Upper lobe of left lung (tissue), 6 donors: ENCODE results near the gene GET3. TPM values are rescaled to one million over a fixed set of nuclear protein-coding genes. Genes with fewer than 3 reads are reported as not detected.

ENCODE experiments used
- ATAC-seq, 2 donors: fragments of 200-7000 bp; cut with Tn5 transposase; one replicate each; pipeline ENCODE4 v1.9.1; 2022; ENCODE audit warnings: mild to moderate bottlenecking in 2 of 2, moderate library complexity in 2 of 2; ENCODE audit not compliant: low FRiP score in 2 of 2
- DNase-seq, 2 donors: peaks; one replicate each; pipeline ENCODE4 v3.0.0-alpha.2; 2019 to 2020
- H3K27ac ChIP-seq, 4 donors: fragments of 200-600 bp; sonication (generic); one replicate each; pipeline ENCODE4 v1.5.1; 2016 to 2019
- H3K27me3 ChIP-seq, 4 donors: fragments of 200-600 bp; sonication (generic); one replicate each; pipeline ENCODE4 v1.5.1; 2017 to 2019
- H3K36me3 ChIP-seq, 4 donors: fragments of 200-600 bp; sonication (generic); one replicate each; pipeline ENCODE4 v1.5.1; 2016 to 2019
- H3K4me1 ChIP-seq, 4 donors: fragments of 200-600 bp; sonication (generic); one replicate each; pipeline ENCODE4 v1.5.1; 2018 to 2019
- H3K4me3 ChIP-seq, 4 donors: fragments of 200-600 bp; sonication (generic); one replicate each; pipeline ENCODE4 v1.5.1; 2017 to 2019; ENCODE audit warnings: mild to moderate bottlenecking in 2 of 4, moderate library complexity in 1 of 4
- H3K9me3 ChIP-seq, 4 donors: fragments of 200-600 bp; sonication (generic); one replicate each; pipeline ENCODE4 v1.5.1; 2018 to 2019
- EP300 ChIP-seq, 4 donors: sonication (generic); formaldehyde crosslinking; IDR thresholded peaks; one replicate each; pipeline ENCODE4 v1.5.1; 2017; ENCODE audit warnings: antibody characterized with exemption in 4 of 4, control low read depth in 2 of 4
- POLR2A ChIP-seq, 4 donors: fragments of 450-650 bp; IDR thresholded peaks; one replicate each; pipeline ENCODE4 v1.5.1; 2016 to 2017; ENCODE audit warnings: antibody characterized with exemption in 4 of 4, mild to moderate bottlenecking in 2 of 4
- POLR2AphosphoS5 ChIP-seq, 2 donors: sonication (generic); formaldehyde crosslinking; IDR thresholded peaks; one replicate each; pipeline ENCODE4 v1.5.1; 2017; ENCODE audit warnings: antibody characterized with exemption in 2 of 2
- WGBS, 2 donors: methylation state at CpG; one replicate each; pipeline ENCODE4 v1.1.5; 2017 to 2018; 5-methylcytosine and 5-hydroxymethylcytosine counted together
- total RNA-seq, 6 donors: library from RNA; depleted of rRNA in 4 of 6; stranded (reverse); fragments of >200 nt in 4 of 6; gene quantifications; one replicate each; pipeline versions ENCODE4 v1.1.0 to v1.2.1, GENCODE V29; 2016 to 2021
- TF ChIP-seq, protein P1 (sequence below), 6 experiments: fragments of 450-650 bp in 4 of 6; fragments of 200-600 bp in 2 of 6; sonication (generic) in 2 of 6; IDR thresholded peaks; one replicate each; pipeline ENCODE4 v1.5.1; 2016 to 2019; ENCODE audit warnings: antibody characterized with exemption in 6 of 6
- donor health status: DM: no; HTN: no; CAD: no; lungs with moderate emphysema.
- donor health status: DM: no; HTN: yes; CAD: no; lungs with severe emphysema.

Gene GET3
- total RNA-seq, 6 donors from 2014 or later: 14.7 to 71.7 (median 49.8) TPM

DNA sequence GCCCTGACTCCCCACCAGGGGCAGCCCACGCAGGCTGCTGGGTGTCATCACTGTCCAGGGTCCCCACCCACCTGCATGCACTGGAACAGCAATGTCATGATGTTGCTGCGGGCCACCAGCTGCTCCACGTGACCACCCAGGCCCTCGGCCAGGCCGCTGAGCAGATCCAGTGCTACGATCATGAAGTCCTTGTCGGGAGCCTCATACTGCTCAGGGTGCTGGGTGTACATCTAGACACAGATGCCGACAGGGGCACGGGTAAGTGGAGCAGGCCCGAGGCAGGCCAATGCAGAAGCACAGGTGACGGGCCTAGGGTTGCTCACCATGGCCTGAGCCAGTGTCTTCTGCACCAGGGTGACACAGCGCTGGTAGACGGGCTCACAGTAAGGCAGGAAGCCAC is 32.1 kb upstream of the GET3 start:
- no peak for TF ChIP-seq POLR2AphosphoS5 (IDR thresholded peaks at IDR 0.05)
- no peak for TF ChIP-seq POLR2A (IDR thresholded peaks at IDR 0.05)
- TF ChIP-seq, protein P1, sequence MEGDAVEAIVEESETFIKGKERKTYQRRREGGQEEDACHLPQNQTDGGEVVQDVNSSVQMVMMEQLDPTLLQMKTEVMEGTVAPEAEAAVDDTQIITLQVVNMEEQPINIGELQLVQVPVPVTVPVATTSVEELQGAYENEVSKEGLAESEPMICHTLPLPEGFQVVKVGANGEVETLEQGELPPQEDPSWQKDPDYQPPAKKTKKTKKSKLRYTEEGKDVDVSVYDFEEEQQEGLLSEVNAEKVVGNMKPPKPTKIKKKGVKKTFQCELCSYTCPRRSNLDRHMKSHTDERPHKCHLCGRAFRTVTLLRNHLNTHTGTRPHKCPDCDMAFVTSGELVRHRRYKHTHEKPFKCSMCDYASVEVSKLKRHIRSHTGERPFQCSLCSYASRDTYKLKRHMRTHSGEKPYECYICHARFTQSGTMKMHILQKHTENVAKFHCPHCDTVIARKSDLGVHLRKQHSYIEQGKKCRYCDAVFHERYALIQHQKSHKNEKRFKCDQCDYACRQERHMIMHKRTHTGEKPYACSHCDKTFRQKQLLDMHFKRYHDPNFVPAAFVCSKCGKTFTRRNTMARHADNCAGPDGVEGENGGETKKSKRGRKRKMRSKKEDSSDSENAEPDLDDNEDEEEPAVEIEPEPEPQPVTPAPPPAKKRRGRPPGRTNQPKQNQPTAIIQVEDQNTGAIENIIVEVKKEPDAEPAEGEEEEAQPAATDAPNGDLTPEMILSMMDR (IDR thresholded peaks at IDR 0.05): no peak
- no peak for TF ChIP-seq EP300 (IDR thresholded peaks at IDR 0.05)
- ATAC-seq: no peak

DNA sequence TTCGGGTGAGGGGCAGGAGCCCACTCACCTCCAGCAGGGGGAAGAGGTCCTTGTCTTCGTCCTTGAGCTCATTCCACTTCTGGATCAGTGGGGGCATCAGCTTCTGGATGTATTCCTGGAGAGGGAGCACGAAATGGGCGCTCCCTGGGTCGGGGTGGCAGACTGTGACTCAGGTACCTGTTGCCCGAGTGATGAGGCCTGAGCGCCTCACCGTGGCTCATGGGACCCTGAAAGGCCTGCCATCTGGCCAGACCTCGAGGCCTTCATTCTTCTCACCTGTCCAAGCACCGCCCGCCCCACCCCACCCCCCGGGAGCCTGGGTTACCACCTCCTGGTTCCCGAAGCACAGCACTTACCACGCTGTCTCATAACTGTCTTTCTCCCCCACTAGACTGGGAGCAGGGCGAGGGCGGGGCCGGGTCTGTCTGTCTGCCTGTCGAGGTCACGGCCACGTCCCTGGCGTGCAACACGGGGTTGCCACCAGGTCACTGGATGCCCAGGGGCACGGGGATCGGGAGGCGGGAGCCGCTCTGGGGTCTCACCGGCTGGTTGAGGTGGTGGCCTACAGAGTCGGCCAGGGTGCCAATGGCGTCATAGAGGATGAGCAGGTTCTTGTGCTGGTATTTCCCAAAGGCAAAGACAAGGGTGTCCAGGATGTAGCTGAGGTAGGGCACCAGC is 31.5 kb upstream of the GET3 start:
- no peaks in the 10 kb centered on the region for H3K9me3 ChIP-seq
- WGBS, 2 donors: 95 to 96% methylated on average over 13 to 24 of the region's 29 CpGs
- TF ChIP-seq, protein P1 (IDR thresholded peaks at IDR 0.05): no peak
- TF ChIP-seq POLR2AphosphoS5 (IDR thresholded peaks at IDR 0.05): no peak
- no peak for TF ChIP-seq POLR2A (IDR thresholded peaks at IDR 0.05)
- no peak for TF ChIP-seq EP300 (IDR thresholded peaks at IDR 0.05)
- DNase-seq (no peak), ATAC-seq (no peak)
- no peaks in the 10 kb centered on the region for H3K27me3 ChIP-seq
- H3K27ac ChIP-seq: no peak overlapping the region
- H3K36me3 ChIP-seq: peaks cover 55 to 100% (median 86%) of the 10 kb centered on the region in 4 donors
- no peaks in the 10 kb centered on the region for H3K4me1 ChIP-seq
- H3K4me3 ChIP-seq: no peak overlapping the region

More for the DNA sequence above, 32.1 kb upstream of the GET3 start:
- Histone ChIP-seq H3K27ac (no peak overlapping the region), H3K36me3 (peaks cover 51 to 100% (median 86%) of the 10 kb centered on the region in 4 donors), H3K27me3 (no peaks in the 10 kb centered on the region), H3K4me3 (no peak overlapping the region), H3K4me1 (no peaks in the 10 kb centered on the region), H3K9me3 (no peaks in the 10 kb centered on the region)
- no peak for DNase-seq
- WGBS, 2 donors: 94 to 100% methylated on average over 5 to 13 of the region's 13 CpGs

DNA sequence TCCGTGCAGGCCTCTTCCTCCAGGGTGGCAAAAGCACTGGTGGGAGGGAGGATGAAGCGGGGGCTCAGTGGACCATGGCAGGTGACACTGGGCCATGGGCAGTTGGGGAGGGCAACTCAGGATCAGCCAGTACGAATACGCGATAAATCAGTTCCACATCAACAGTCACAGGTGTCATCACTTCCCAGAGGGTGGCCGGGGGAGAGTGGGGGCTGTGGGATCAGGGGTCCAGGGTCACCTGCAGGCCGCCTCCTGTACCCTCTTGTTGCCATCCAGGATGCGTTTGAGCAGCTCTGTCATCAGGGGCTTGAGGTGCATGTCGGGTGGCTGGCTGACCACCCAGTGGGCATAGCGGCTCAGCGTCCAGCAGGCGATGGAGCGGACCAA is 31.0 kb upstream of the GET3 start:
- peaks cover 55 to 100% (median 86%) of the 10 kb centered on the region in 4 donors for H3K36me3 ChIP-seq
- TF ChIP-seq, protein P1 (IDR thresholded peaks at IDR 0.05): no peak
- TF ChIP-seq POLR2A (IDR thresholded peaks at IDR 0.05): no peak
- no peak for TF ChIP-seq POLR2AphosphoS5 (IDR thresholded peaks at IDR 0.05)
- TF ChIP-seq EP300 (IDR thresholded peaks at IDR 0.05): no peak
- no peaks in the 10 kb centered on the region for H3K27me3 ChIP-seq
- no peak overlapping the region for H3K27ac ChIP-seq
- no peak overlapping the region for H3K4me3 ChIP-seq
- no peaks in the 10 kb centered on the region for H3K9me3 ChIP-seq
- ATAC-seq (no peak), DNase-seq (no peak)
- 96 to 98% methylated on average over 13 of the region's 13 CpGs for WGBS, 2 donors
- no peaks in the 10 kb centered on the region for H3K4me1 ChIP-seq

DNA sequence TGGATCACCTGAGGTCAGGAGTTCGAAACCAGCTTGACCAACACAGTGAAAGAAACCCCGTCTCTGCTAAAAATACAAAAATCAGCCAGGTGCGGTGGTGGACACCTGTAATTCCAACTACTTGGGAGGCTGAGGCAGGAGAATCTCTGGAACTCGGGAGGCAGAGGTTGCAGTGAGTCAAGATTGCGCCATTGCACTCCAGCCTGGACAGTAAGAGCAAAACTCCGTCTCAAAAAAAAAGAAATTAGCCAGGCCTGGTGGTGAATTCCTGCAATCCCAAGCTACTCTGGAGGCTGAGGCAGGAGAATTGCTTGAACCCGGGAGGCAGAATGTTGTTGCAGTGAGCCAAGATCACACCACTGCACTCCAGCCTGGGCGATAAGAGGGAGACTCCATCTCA is 28.7 kb upstream of the GET3 start:
- DNase-seq: no peak
- no peaks in the 10 kb centered on the region for H3K27me3 ChIP-seq
- peaks cover 50 to 97% (median 80%) of the 10 kb centered on the region in 4 donors for H3K36me3 ChIP-seq
- H3K9me3 ChIP-seq: no peaks in the 10 kb centered on the region
- H3K4me3 ChIP-seq: no peak overlapping the region
- no peak overlapping the region for H3K27ac ChIP-seq
- no peaks in the 10 kb centered on the region for H3K4me1 ChIP-seq
- TF ChIP-seq POLR2A (IDR thresholded peaks at IDR 0.05) (no peak), EP300 (IDR thresholded peaks at IDR 0.05) (no peak), POLR2AphosphoS5 (IDR thresholded peaks at IDR 0.05) (no peak)
- TF ChIP-seq, protein P1 (IDR thresholded peaks at IDR 0.05): no peak
- 94 to 97% methylated on average over 8 of the region's 8 CpGs for WGBS, 2 donors
- no peak for ATAC-seq

DNA sequence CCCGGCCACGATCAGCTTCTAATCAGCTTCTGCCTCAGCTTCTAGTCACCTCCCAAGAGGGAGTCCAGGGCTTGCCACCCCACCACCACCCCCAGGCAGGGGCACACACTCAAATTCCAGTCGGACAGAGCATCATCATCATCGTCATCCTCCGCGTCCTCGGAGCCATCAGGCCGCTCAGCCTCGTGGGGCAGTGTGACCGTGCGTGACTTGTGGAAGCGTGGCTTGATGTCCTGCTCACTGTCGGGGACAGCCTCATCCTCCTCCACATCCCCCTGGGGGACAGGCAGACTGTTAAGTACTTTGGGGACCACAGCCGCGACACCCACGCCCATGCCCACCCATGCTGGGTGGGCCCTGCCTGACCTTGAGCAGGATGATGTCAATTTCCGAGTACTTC is 26.1 kb upstream of the GET3 start:
- DNase-seq (no peak), ATAC-seq (no peak)
- H3K9me3 ChIP-seq: no peaks in the 10 kb centered on the region
- H3K36me3 ChIP-seq: peaks cover 38 to 97% (median 79%) of the 10 kb centered on the region in 4 donors
- H3K4me1 ChIP-seq: no peaks in the 10 kb centered on the region
- TF ChIP-seq POLR2A (IDR thresholded peaks at IDR 0.05) (no peak), POLR2AphosphoS5 (IDR thresholded peaks at IDR 0.05) (no peak), EP300 (IDR thresholded peaks at IDR 0.05) (no peak)
- H3K27me3 ChIP-seq: no peaks in the 10 kb centered on the region
- H3K27ac ChIP-seq: no peak overlapping the region
- no peak overlapping the region for H3K4me3 ChIP-seq
- 96% methylated on average over 17 of the region's 17 CpGs; no CpG with 5 or more reads in 1 of the 2 donors for WGBS, 2 donors
